H1 (cell line): ENCODE data around the gene DIAPH1. TPM values are rescaled to one million over a fixed set of nuclear protein-coding genes. Genes with fewer than 3 reads are reported as not detected.

Experiments used
- BACH1 ChIP-seq: IDR thresholded peaks from 2 replicates; pipeline ENCODE4 v1.6.1; 2012; ENCODE audit warnings: low read length, improper control_type of control experiment
- BRCA1 ChIP-seq: IDR thresholded peaks from 2 replicates; pipeline ENCODE4 v1.6.1; 2012; ENCODE audit warnings: low read depth, low read length, improper control_type of control experiment
- CHD1 ChIP-seq: IDR thresholded peaks from 2 replicates; pipeline ENCODE4 v1.6.1; 2012; ENCODE audit warnings: low read depth, low read length, improper control_type of control experiment
- CHD2 ChIP-seq: IDR thresholded peaks from 2 replicates; pipeline ENCODE4 v1.6.1; 2012; ENCODE audit warnings: low read length, improper control_type of control experiment
- POU5F1 ChIP-seq: IDR thresholded peaks from 2 replicates; pipeline ENCODE4 v1.6.1; 2011; ENCODE audit warnings: low read depth, mild to moderate bottlenecking, low read length, moderate library complexity
- SAP30 ChIP-seq: fragments of 300-600 bp; sonication (generic); IDR thresholded peaks from 2 replicates; pipeline ENCODE4 v1.7.1; 2012; ENCODE audit warnings: low read length, moderate library complexity, mild to moderate bottlenecking, inconsistent platforms; ENCODE audit not compliant: insufficient read depth, insufficient replicate concordance
- SP2 ChIP-seq: IDR thresholded peaks from 2 replicates; pipeline ENCODE4 v1.6.1; 2012; ENCODE audit warnings: mild to moderate bottlenecking, low read length, inconsistent platforms
- TAF7 ChIP-seq: optimal IDR thresholded peaks from 2 replicates; pipeline ENCODE3; 2011; ENCODE audit warnings: low read depth, mild to moderate bottlenecking, inconsistent platforms, low read length, moderate library complexity, borderline replicate concordance
- TEAD4 ChIP-seq: IDR thresholded peaks from 2 replicates; pipeline ENCODE4 v1.6.1; 2012; ENCODE audit warnings: low read depth, low read length, inconsistent platforms, mixed read lengths
- polyA plus RNA-seq, 7 experiments: library from polyadenylated mRNA; depleted of rRNA in 3 of 7; stranded (reverse) in 5 of 7; unstranded in 2 of 7; fragments of >200 nt in 5 of 7; fragments of 200-250 nt in 2 of 7; gene quantifications; 1 replicate in 5 of 7; 2 replicates in 1 of 7; 4 replicates in 1 of 7; pipeline versions ENCODE4 v1.2.1 to v1.2.3, GENCODE V29; 2011 to 2013; ENCODE audit warnings: missing spikeins in 2 of 7, mixed read lengths in 2 of 7
- total RNA-seq: library from RNA; stranded (reverse); fragmentation: NEBNext Ultra II Directional; extraction: Animal tissue kit (Norgen Biotek cat#: 25700); gene quantifications from 2 replicates; pipeline ENCODE4 v1.2.1, GENCODE V29; 2021

Gene DIAPH1
- total and polyA plus RNA-seq, 2 of the 8 experiments (the other 6 are each of a cell fraction or from before 2014, with no cell fraction given), result 61.2 to 114 TPM

GRCh38 chr5:141564216-141564692 lies 54.5 kb downstream of the DIAPH1 start (continued):
- 0 out of 2 replicates have a peak, but pooled peaks have one; percentile 38 for TF ChIP-seq TEAD4
- no peak for TF ChIP-seq BRCA1
- peak; percentile 58 for TF ChIP-seq TAF7
- no peak for TF ChIP-seq SAP30
- TF ChIP-seq POU5F1, result no peak
- peak; percentile 43; the same call in 1 of the 2 replicates for TF ChIP-seq CHD2
- peak; percentile 96 for TF ChIP-seq BACH1
- TF ChIP-seq SP2, result peak; percentile 31; the same call in 1 of the 2 replicates
- TF ChIP-seq CHD1, result no peak
- TF ChIP-seq, all 59 proteins: peak for 20
